Jurkat, Clone E6-1 (cell line): ENCODE results near the gene SKA1.
"Not testable (repeated sequence)": the region's sequence is repeated elsewhere in the genome, so short reads cannot be mapped to it uniquely, and the experiment has no call there.

ENCODE experiments used
- DNase-seq: peaks from one replicate; pipeline ENCODE4 v3.0.0-alpha.2; 2011; ENCODE audit warnings: low read depth, low spot score
- H3K4me3 ChIP-seq: 2 replicates; pipeline ENCODE4 v1.5.1; 2011; ENCODE audit warnings: mild to moderate bottlenecking, low read length, control low read depth, moderate library complexity

The SKA1 gene

GRCh38 chr18:50422286-50422898 lies 47.5 kb downstream of the SKA1 start:
- DNase-seq = no peak
- H3K4me3 ChIP-seq = no peak overlapping the region

DNA sequence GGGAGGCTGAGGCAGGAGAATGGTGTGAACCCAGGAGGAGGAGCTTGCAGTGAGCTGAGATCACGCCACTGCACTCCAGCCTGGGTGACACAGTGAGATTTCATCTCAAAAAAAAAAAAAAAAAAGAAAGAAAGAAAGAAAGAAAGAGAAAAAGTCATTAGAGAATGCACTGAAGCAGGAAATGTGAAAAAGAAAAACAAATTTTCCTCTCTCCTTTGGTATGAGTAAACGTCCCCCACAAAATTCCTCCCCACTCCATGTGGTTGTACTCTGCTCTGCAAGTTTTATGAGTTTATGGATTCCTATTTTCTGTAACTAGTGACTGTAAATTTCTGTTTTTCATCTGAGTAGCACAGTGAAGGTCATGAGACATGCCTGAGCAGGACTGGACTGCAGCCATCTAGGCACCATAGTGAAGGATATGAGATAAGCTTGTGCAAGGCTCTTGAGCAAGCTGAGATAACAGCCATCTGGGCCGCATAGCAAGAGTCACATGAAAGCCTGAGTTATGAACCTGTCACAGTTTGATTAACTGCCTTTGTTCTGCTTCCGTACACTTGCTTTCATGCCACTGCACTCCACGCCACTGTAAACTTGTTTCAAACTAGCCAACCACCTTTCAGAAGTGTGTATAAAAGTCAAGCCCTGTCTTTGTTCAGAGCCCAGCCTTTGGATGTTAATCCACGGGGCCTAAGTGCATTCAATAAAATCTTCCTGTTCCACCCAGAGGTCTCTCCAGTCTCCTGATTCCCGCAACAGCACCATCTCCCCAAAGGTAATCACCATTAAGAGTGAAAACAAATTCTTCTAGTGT lies 50.2 kb downstream of the SKA1 start:
- H3K4me3 ChIP-seq = no peak overlapping the region
- peak; percentile 17 for DNase-seq

- H3K4me3 ChIP-seq = no peak overlapping the region
- no peak for DNase-seq
Measured at GRCh38 chr18:50427896-50428295, 53.0 kb downstream of the SKA1 start.

GRCh38 chr18:50428531-50429206 lies 53.8 kb downstream of the SKA1 start:
- no peak overlapping the region for H3K4me3 ChIP-seq
- no peak for DNase-seq

DNA sequence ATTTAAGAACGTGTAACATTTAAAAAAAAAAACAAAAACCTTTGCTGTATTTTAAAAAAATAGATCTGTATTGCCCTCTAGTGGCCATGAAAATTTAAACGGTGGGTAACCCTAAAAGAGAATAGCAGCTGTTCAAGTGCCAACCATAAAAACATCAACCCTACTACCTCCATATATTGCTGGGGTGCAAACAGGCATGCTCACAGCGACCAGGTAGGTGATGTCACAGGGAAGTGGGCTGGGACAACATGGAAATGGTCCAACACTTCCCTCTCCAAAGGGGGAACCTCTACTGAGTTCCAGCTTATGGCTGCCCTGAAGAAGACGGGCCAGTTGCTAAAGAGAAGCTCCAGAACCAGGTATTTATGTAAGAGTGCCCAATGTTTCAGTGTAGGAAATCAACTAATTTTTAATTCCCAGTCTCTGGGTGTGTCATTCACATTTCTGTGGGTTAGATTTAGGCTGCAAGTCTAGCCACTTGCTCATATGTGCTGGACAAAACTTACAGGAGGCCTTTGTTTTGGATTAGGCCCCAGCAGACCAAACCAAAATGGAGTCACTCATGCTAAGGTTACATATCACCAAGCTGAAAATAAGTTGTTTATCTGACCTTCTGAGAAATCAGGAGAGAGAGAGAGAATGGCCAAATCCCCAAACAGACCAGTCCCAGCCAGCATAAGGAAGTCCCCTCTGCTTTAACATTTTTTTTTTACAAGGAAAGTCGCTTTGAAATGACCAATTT lies 54.5 kb downstream of the SKA1 start:
- DNase-seq = peak; percentile 26
- H3K4me3 ChIP-seq = no peak overlapping the region

DNA sequence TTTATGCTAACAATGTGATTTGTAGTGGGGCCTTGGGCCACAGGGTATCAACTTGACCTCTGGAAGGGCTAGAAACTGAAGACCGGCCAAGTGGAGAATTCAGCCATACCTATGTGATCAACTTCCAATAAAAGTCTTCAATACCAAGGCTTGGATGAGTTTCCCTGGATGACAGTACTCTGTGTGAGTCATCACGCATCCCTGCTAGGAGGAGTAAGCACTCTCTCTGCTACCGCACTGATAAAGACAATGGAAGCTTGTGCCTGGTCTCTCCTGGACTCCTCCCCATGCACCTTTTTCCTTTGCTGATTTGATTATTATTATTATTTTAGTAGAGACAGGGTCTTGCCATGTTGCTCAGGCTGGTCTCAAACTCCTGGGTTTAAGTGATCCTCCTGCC lies 58.1 kb downstream of the SKA1 start:
- no peak overlapping the region for H3K4me3 ChIP-seq
- DNase-seq = no peak

DNA sequence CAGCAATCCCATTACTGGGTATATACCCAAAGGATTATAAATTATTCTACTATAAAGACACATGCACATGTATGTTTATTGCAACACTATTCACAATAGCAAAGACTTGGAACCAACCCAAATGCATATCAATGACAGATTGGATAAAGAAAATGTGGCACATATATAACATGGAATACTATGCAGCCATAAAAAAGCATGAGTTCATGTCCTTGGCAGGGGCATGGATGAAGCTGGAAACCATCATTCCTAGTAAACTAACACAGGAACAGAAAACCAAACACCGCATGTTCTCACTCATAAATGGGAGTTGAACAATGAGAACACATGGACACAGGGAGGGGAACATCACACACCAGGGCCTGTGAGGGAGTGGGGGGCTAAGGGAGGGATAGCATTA lies 61.9 kb downstream of the SKA1 start:
- not testable (repeated sequence) for DNase-seq, H3K4me3 ChIP-seq

DNA sequence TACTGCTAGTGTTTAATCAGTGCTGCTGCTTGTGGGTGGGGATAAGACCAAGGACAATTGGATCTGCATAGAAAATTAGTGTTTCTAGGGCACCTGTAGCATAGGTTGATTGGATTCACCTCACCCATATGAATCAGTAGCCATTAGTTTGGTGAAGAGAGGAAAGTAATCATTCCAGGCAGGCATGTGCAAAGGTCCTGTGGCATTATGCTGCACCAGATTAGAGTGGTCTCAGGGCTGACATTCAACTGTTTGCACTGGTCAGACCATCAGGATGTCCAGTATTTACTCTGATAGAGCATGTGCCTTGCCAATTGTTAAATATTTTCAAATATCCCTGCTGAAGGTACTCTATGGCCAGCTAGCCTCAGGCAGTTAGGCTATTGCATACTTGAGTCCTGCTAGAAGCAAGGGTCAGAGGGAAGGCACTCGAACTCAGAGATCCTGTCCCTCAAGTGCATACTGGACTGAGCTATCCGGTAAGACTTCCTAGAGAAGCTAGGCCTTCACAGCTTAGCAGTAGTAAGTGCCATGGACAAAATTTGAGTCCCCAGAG lies 64.7 kb downstream of the SKA1 start:
- H3K4me3 ChIP-seq = no peak overlapping the region
- no peak for DNase-seq

GRCh38 chr18:50441016-50441415 lies 66.2 kb downstream of the SKA1 start:
- no peak for DNase-seq
- no peak overlapping the region for H3K4me3 ChIP-seq

DNA sequence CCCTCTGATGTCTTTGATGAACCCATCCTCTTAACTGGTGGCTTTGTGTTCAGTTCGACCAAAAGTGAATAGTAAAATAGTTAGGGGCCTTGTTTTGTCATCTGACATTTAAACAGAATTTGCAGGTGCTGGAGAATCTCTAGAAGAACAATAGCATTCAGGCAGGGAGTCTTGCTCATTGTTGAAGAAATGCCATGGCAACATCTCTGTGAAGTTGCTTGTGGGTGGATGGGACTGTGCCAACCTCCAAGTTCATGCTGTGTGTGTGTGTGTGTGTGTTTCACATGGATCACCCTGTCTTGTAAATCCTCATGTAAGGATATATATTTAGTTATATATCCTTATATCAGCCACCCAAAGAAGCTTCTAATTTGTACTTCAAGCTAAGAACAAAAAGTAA lies 66.7 kb downstream of the SKA1 start:
- H3K4me3 ChIP-seq = no peak overlapping the region
- no peak for DNase-seq
